ENCODE measurements around the gene MT1A.

The MT1A gene

DNA sequence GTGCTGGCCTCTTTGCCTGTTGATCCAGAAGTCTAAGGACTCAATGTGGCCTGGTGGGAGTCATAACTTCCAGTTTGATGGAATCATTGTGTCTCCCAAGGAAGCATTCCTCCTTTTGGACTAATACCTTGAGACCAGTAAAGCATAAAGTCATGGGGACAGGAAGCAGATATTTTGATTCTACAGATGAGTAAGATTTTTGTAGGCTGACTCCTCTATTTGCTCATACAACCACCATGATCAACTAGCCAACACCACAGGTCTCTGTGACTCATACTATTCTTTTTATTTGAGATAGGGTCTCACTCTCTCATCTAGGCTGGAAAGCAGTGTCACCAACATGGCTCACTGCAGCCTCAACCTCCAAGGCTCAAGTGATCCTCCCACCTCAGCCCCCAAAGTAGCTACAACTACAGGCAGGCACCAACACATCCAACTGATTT is 23.9 kb upstream of the MT1A start:
- H3K27ac ChIP-seq (replicated peaks): no peak overlapping the region
- DNase-seq (ENCODE audit: low read depth in 1 of 2, low spot score in 1 of 2): no peak

DNA sequence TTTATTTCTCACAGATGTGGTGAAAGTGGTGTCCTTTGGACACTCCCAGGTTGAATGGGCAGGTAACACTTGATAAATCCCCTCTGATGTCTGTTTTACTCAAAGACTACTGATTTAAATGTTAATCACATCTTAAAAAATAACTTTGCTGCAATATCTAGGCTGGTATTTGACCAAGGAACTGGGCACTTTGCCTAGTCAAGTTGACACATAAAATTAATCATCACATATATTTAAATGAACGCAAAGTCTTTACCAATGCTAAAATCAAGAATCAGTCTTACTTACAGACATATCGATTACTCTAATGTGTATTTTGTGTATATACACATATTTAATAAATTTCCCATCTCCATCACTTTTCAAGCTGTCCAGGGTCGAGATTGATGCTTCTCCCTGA is 23.1 kb upstream of the MT1A start:
- no peak overlapping the region for H3K27ac ChIP-seq (replicated peaks)

More for the DNA sequence above, 23.9 kb upstream of the MT1A start:
- no peak overlapping the region for H3K4me3 ChIP-seq (replicated peaks; ENCODE audit: insufficient read depth, low read length)
- H3K27me3 ChIP-seq (ENCODE audit: insufficient read depth, poor library complexity, severe bottlenecking): peaks cover 11% of the 10 kb centered on the region
- TF ChIP-seq GABPA (IDR thresholded peaks at IDR 0.05; ENCODE audit: low read depth) (no peak), POLR2AphosphoS5 (IDR thresholded peaks at IDR 0.05; ENCODE audit: low read depth) (no peak), SPI1 (IDR thresholded peaks at IDR 0.05; ENCODE audit: borderline replicate concordance, low read depth) (no peak)
- TF ChIP-seq, protein P1, sequence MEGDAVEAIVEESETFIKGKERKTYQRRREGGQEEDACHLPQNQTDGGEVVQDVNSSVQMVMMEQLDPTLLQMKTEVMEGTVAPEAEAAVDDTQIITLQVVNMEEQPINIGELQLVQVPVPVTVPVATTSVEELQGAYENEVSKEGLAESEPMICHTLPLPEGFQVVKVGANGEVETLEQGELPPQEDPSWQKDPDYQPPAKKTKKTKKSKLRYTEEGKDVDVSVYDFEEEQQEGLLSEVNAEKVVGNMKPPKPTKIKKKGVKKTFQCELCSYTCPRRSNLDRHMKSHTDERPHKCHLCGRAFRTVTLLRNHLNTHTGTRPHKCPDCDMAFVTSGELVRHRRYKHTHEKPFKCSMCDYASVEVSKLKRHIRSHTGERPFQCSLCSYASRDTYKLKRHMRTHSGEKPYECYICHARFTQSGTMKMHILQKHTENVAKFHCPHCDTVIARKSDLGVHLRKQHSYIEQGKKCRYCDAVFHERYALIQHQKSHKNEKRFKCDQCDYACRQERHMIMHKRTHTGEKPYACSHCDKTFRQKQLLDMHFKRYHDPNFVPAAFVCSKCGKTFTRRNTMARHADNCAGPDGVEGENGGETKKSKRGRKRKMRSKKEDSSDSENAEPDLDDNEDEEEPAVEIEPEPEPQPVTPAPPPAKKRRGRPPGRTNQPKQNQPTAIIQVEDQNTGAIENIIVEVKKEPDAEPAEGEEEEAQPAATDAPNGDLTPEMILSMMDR (IDR thresholded peaks at IDR 0.05; ENCODE audit: insufficient read depth, low read length): no peak
- TF ChIP-seq, protein P2, sequence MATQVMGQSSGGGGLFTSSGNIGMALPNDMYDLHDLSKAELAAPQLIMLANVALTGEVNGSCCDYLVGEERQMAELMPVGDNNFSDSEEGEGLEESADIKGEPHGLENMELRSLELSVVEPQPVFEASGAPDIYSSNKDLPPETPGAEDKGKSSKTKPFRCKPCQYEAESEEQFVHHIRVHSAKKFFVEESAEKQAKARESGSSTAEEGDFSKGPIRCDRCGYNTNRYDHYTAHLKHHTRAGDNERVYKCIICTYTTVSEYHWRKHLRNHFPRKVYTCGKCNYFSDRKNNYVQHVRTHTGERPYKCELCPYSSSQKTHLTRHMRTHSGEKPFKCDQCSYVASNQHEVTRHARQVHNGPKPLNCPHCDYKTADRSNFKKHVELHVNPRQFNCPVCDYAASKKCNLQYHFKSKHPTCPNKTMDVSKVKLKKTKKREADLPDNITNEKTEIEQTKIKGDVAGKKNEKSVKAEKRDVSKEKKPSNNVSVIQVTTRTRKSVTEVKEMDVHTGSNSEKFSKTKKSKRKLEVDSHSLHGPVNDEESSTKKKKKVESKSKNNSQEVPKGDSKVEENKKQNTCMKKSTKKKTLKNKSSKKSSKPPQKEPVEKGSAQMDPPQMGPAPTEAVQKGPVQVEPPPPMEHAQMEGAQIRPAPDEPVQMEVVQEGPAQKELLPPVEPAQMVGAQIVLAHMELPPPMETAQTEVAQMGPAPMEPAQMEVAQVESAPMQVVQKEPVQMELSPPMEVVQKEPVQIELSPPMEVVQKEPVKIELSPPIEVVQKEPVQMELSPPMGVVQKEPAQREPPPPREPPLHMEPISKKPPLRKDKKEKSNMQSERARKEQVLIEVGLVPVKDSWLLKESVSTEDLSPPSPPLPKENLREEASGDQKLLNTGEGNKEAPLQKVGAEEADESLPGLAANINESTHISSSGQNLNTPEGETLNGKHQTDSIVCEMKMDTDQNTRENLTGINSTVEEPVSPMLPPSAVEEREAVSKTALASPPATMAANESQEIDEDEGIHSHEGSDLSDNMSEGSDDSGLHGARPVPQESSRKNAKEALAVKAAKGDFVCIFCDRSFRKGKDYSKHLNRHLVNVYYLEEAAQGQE (IDR thresholded peaks at IDR 0.05; ENCODE audit: insufficient replicate concordance, low read depth): no peak

DNA sequence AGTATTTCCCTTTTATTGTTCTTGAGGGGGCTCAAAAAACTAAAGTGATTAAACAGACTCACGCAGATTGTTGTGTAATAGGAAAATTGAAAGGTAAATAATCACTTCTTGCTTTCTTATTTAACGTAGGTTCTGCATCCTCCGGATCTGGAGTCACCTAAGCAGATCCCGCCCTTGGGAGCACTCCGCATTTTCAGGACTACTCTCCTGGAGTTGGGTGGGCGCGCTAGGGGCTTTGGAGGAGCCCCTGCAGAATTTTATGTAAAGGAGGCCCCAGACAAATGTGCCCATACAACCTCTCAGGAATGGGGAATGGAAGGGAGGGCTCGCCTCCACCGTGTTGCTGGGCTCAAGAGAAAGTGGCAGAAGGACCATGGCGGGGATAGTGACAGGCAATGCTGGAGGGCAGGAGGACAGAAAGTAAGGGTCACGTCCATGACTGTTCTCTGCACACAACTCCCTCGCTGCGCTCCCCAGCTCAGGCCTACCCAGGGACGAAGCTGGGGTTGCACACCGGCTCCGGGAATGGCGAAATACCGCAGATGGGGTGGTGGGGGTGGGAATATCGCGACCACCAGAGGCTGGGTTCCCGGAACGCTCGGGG is 21.8 kb upstream of the MT1A start:
- DNase-seq (ENCODE audit: low read depth in 1 of 2, low spot score in 1 of 2): no peak
- H3K4me3 ChIP-seq (replicated peaks; ENCODE audit: insufficient read depth, low read length): peak overlapping the region; percentile 34
- TF ChIP-seq POLR2AphosphoS5 (IDR thresholded peaks at IDR 0.05; ENCODE audit: low read depth) (no peak), SPI1 (IDR thresholded peaks at IDR 0.05; ENCODE audit: borderline replicate concordance, low read depth) (no peak)
- TF ChIP-seq, protein P1 (IDR thresholded peaks at IDR 0.05; ENCODE audit: insufficient read depth, low read length): no peak
- TF ChIP-seq, protein P2 (IDR thresholded peaks at IDR 0.05; ENCODE audit: insufficient replicate concordance, low read depth): no peak
- H3K27ac ChIP-seq (replicated peaks): no peak overlapping the region
- peaks cover 11% of the 10 kb centered on the region for H3K27me3 ChIP-seq (ENCODE audit: insufficient read depth, poor library complexity, severe bottlenecking)

More for the DNA sequence above, 23.1 kb upstream of the MT1A start:
- DNase-seq (ENCODE audit: low read depth in 1 of 2, low spot score in 1 of 2): no peak
- H3K27me3 ChIP-seq (ENCODE audit: insufficient read depth, poor library complexity, severe bottlenecking): peaks cover 11% of the 10 kb centered on the region
- H3K4me3 ChIP-seq (replicated peaks; ENCODE audit: insufficient read depth, low read length): no peak overlapping the region
- no peak for TF ChIP-seq POLR2AphosphoS5 (IDR thresholded peaks at IDR 0.05; ENCODE audit: low read depth)
- TF ChIP-seq GABPA (IDR thresholded peaks at IDR 0.05; ENCODE audit: low read depth): no peak
- TF ChIP-seq SPI1 (IDR thresholded peaks at IDR 0.05; ENCODE audit: borderline replicate concordance, low read depth): no peak
- TF ChIP-seq, protein P2 (IDR thresholded peaks at IDR 0.05; ENCODE audit: insufficient replicate concordance, low read depth): no peak
- TF ChIP-seq, protein P1 (IDR thresholded peaks at IDR 0.05; ENCODE audit: insufficient read depth, low read length): no peak
